Stomach (tissue), 9 donors: ENCODE data around the gene DIPK1A. TPM values are rescaled to one million over a fixed set of nuclear protein-coding genes. Genes with fewer than 3 reads are reported as not detected.
A peak's percentile ranks its signal among the peaks of the same experiment; 100 is the strongest.

ENCODE experiments used
- DNase-seq, 2 donors: peaks; one replicate each; pipeline versions ENCODE4 v3.0.0 to v3.0.0-alpha.2; 2013 to 2019
- H3K27ac ChIP-seq, 5 donors: fragments of 200-600 bp in 4 of 5; sonication (generic) in 4 of 5; one replicate each; pipeline ENCODE4 v1.5.1; 2013 to 2019; ENCODE audit warnings: mild to moderate bottlenecking in 1 of 5, moderate library complexity in 1 of 5
- H3K27me3 ChIP-seq, 3 donors: fragments of 200-600 bp; sonication (generic); one replicate each; pipeline ENCODE4 v1.5.1; 2017 to 2019; ENCODE audit warnings: mixed run types in 1 of 3
- H3K36me3 ChIP-seq, 4 donors: fragments of 200-600 bp; sonication (generic); 1 replicate in 3 of 4; 2 replicates in 1 of 4; pipeline ENCODE4 v1.5.1; 2016 to 2019
- H3K4me1 ChIP-seq, 4 donors: fragments of 200-600 bp; sonication (generic); one replicate each; pipeline ENCODE4 v1.5.1; 2016 to 2019
- H3K4me3 ChIP-seq, 4 donors: fragments of 200-600 bp; sonication (generic) in 3 of 4; one replicate each; pipeline ENCODE4 v1.5.1; 2016 to 2019; ENCODE audit warnings: mild to moderate bottlenecking in 1 of 4
- H3K9me3 ChIP-seq, 4 donors: fragments of 200-600 bp; sonication (generic); one replicate each; pipeline ENCODE4 v1.5.1; 2016 to 2019
- CTCF ChIP-seq, 7 experiments: fragments of 450-650 bp in 4 of 7; fragments of 200-600 bp in 3 of 7; sonication (generic) in 3 of 7; IDR thresholded peaks; one replicate each; pipeline ENCODE4 v1.5.1; 2016 to 2019; ENCODE audit warnings: antibody characterized with exemption in 7 of 7, control low read depth in 2 of 7, mild to moderate bottlenecking in 1 of 7
- EP300 ChIP-seq: sonication (generic); formaldehyde crosslinking; IDR thresholded peaks from one replicate; pipeline ENCODE4 v1.6.1; 2017; ENCODE audit warnings: antibody characterized with exemption
- POLR2A ChIP-seq, 4 donors: fragments of 450-650 bp; IDR thresholded peaks; one replicate each; pipeline ENCODE4 v1.6.1; 2016; ENCODE audit warnings: antibody characterized with exemption in 4 of 4, control low read depth in 2 of 4, mild to moderate bottlenecking in 1 of 4, moderate library complexity in 1 of 4
- POLR2AphosphoS5 ChIP-seq, 3 donors: sonication (generic); formaldehyde crosslinking; IDR thresholded peaks; one replicate each; pipeline ENCODE4 v1.6.1; 2016; ENCODE audit warnings: antibody characterized with exemption in 3 of 3
- WGBS, 5 donors: extraction: QIAGEN DNeasy Blood & Tissue Kit in 3 of 5; methylation state at CpG; one replicate each; pipeline versions ENCODE4 v1.1.5 to v1.1.7; 2013 to 2018; 5-methylcytosine and 5-hydroxymethylcytosine counted together
- intact Hi-C: fragments of 100-400 bp; cut with DNase I; formaldehyde crosslinking; loops from one replicate; pipeline ENCODE4 v1.15.1; 2023; ENCODE audit warnings: low total_unique reads
- polyA plus RNA-seq, 3 donors: library from polyadenylated mRNA; stranded (reverse); fragments of 200-250 nt; gene quantifications; one replicate each; pipeline ENCODE4 v1.2.3, GENCODE V29; 2013
- total RNA-seq, 5 donors: library from RNA; depleted of rRNA; stranded (reverse); fragments of >200 nt; gene quantifications; one replicate each; pipeline versions ENCODE4 v1.1.0 to v1.2.3, GENCODE V29; 2014 to 2016
- donor health status: healthy with polysubstance abuse.
- donor health status: Bipolar disorder and iron deficiency.
- donor health status: healthy.

The DIPK1A gene
- total and polyA plus RNA-seq, 8 donors, result 2.0 to 15.5 (median 5.0) TPM

- Histone ChIP-seq H3K36me3 (no peaks in the 10 kb centered on the region), H3K27ac (no peak overlapping the region), H3K4me3 (no peak overlapping the region), H3K9me3 (no peaks in the 10 kb centered on the region), H3K4me1 (peaks cover 0 to 30% (median 22%) of the 10 kb centered on the region in 4 donors), H3K27me3 (no peaks in the 10 kb centered on the region)
- WGBS, 5 donors, result 40 to 53% (median 49%) methylated on average over 1 of the region's 1 CpG
- TF ChIP-seq EP300, result no peak
- intact Hi-C loops, result no loop called here
- DNase-seq, result no peak
Measured at GRCh38 chr1:92915547-92915946, 45.7 kb downstream of the DIPK1A start.

GRCh38 chr1:92913093-92913819 lies 48.0 kb downstream of the DIPK1A start:
- DNase-seq, result no peak
- Histone ChIP-seq H3K27me3 (no peaks in the 10 kb centered on the region), H3K4me1 (peaks cover 0 to 45% (median 30%) of the 10 kb centered on the region in 4 donors), H3K36me3 (no peaks in the 10 kb centered on the region), H3K27ac (no peak overlapping the region), H3K9me3 (no peaks in the 10 kb centered on the region), H3K4me3 (no peak overlapping the region)
- intact Hi-C loops, result no loop called here
- WGBS, 5 donors, result 67 to 81% (median 77%) methylated on average over 3 of the region's 3 CpGs
- TF ChIP-seq CTCF (IDR thresholded peaks at IDR 0.05), result no peak
- no peak for TF ChIP-seq POLR2A (IDR thresholded peaks at IDR 0.05)
- TF ChIP-seq EP300, result no peak
- TF ChIP-seq POLR2AphosphoS5 (IDR thresholded peaks at IDR 0.05), result no peak

GRCh38 chr1:92910081-92910480 lies 51.2 kb downstream of the DIPK1A start:
- peaks cover 0 to 25% (median 11%) of the 10 kb centered on the region in 4 donors for H3K4me1 ChIP-seq
- intact Hi-C loops, result no loop called here

GRCh38 chr1:92909321-92909720 lies 51.9 kb downstream of the DIPK1A start:
- WGBS, 5 donors, result 73 to 85% (median 79%) methylated on average over 3 of the region's 3 CpGs
- TF ChIP-seq POLR2AphosphoS5 (IDR thresholded peaks at IDR 0.05) (no peak), EP300 (no peak), CTCF (IDR thresholded peaks at IDR 0.05) (no peak), POLR2A (IDR thresholded peaks at IDR 0.05) (no peak)
- no peak for DNase-seq
- peaks cover 0 to 25% (median 11%) of the 10 kb centered on the region in 4 donors for H3K4me1 ChIP-seq
- intact Hi-C loops, result no loop called here
- no peaks in the 10 kb centered on the region for H3K27me3 ChIP-seq
- no peak overlapping the region for H3K4me3 ChIP-seq
- no peaks in the 10 kb centered on the region for H3K9me3 ChIP-seq
- no peaks in the 10 kb centered on the region for H3K36me3 ChIP-seq
- H3K27ac ChIP-seq, result no peak overlapping the region

More at GRCh38 chr1:92910081-92910480, 51.2 kb downstream of the DIPK1A start:
- 32 to 46% (median 42%) methylated on average over 4 of the region's 4 CpGs for WGBS, 5 donors
- DNase-seq, result no peak
- peak overlapping the region in 1 of 5 donors; percentile 17 for H3K27ac ChIP-seq
- no peak for TF ChIP-seq EP300
- TF ChIP-seq POLR2AphosphoS5 (IDR thresholded peaks at IDR 0.05), result no peak
- TF ChIP-seq POLR2A (IDR thresholded peaks at IDR 0.05), result no peak
- TF ChIP-seq CTCF (IDR thresholded peaks at IDR 0.05), result no peak
- H3K4me3 ChIP-seq, result no peak overlapping the region
- H3K27me3 ChIP-seq, result no peaks in the 10 kb centered on the region
- H3K9me3 ChIP-seq, result no peaks in the 10 kb centered on the region
- no peaks in the 10 kb centered on the region for H3K36me3 ChIP-seq
